ENCODE measurements around the gene RASA2. TPM values are rescaled to one million over a fixed set of nuclear protein-coding genes. Genes with fewer than 3 reads are reported as not detected.
"Not testable (repeated sequence)": the region's sequence is repeated elsewhere in the genome, so short reads cannot be mapped to it uniquely, and the experiment has no call there.

The RASA2 gene
- polyA plus RNA-seq, 1 donor, result 9.8 TPM

GRCh38 chr3:141493184-141493583, 6.4 kb downstream of the RASA2 start:
- DNase-seq (ENCODE audit: low read depth), result no peak

DNA sequence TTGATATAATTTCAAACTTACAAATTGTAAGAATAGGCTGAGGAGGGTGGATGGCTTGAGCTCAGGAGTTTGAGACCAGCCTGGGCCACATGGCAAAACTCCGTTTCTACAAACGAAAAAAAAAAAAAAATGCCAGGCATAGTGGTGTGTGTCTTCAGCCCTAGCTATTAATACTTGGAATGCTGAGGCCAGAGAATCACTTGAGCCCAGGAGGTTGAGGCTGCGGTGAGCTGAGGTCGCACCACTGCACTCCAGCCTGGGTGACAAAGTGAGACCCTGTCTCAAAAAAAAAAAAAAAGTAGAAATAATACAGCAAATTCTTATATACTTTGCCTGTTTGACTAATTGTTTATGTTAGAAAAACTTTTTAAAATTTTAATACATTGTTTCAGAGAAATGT, 10.8 kb downstream of the RASA2 start:
- DNase-seq (ENCODE audit: low read depth), result not testable (repeated sequence)

- DNase-seq (ENCODE audit: low read depth), result no peak
Measured at GRCh38 chr3:141498598-141499223, 11.9 kb downstream of the RASA2 start.

DNA sequence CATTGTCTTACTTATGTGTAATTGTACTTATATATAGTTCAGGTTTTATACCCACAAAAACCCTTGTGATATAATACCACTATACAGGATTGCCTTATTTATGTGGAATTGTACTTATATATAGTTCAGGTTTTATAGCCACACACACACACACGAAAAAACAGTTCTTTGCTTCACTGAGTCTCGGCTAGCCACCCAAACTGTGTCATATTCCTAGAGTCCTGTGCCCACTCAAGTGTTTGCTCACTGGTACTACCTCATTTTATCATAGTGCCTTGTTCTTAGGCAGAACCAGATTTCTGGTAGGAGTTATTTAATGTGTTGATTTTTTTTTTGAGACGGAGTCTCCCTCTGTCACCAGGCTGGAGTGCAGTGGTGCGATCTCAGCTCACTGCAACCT, 12.5 kb downstream of the RASA2 start:
- DNase-seq (ENCODE audit: low read depth), result no peak

GRCh38 chr3:141499965-141500364, 13.1 kb downstream of the RASA2 start:
- no peak for DNase-seq (ENCODE audit: low read depth)

DNA sequence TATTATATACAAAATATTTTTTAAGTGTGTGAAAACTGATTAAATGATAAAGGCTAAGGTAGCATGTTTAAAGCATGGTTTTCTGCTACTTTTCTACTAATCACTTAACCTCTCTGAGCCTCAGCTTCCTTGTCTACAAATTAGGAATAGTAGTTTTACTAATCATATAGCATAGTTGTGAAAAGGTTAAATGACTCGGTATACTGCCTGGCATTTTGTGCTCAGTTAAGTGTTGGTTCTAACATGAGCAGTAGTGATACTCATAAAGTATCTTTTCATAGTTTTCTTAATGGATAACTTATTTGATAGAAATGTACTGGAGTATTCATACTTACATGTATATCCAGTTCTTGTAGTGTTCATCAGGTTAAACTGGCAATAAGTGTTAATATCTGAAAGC, 13.6 kb downstream of the RASA2 start:
- DNase-seq (ENCODE audit: low read depth), result no peak

- no peak for DNase-seq (ENCODE audit: low read depth)
Measured at GRCh38 chr3:141505166-141505565, 18.3 kb downstream of the RASA2 start.

DNA sequence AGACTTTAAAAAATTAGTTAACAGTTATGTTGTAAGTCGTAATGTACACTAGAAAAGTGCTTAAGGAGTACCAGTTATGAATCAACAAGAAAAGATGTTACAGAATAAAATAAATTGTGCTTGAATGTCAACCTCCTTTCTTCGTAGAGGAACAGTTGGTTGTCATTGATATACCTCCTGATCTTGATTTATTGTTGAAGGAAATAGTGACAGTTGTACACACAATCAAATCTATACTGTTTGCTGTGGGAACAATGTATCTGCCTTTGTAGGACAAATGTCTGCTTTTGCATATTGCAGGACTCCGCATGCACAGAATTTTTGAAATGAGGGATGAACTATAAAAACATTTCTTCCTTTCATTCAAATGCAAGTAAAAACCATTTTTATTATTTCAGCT, 19.2 kb downstream of the RASA2 start:
- no peak for DNase-seq (ENCODE audit: low read depth)

DNA sequence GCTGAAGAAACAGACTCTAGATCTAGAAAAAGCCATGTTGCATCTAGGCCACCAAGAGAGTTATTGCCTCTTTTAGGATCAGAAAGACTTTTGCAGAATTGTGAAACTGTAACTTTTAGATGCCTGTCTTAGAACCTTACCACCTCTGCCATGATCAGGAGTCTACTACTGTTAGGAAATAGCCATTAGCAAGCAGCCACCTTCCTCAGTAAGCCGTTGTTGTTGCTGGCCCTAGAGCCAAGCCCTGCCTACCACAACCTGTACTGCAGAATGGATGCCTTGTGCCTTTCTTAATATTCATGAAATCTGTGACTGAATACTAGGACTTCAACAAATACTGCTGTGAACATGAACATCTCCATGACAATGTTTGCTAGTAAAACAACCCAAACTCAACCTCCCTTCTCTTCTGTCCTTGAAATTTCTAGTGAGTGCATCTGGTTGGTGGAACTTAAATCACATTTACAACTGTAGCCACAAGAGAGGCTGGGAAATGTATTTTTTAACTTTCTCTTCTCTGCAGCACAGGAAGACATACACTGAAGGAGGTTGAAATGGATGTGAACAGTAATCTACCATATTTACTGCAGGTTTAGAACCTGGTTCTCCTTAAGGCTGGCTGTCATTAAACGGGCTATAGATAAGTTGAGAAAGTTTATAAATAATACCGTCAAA, 20.7 kb downstream of the RASA2 start:
- no peak for DNase-seq (ENCODE audit: low read depth)

DNA sequence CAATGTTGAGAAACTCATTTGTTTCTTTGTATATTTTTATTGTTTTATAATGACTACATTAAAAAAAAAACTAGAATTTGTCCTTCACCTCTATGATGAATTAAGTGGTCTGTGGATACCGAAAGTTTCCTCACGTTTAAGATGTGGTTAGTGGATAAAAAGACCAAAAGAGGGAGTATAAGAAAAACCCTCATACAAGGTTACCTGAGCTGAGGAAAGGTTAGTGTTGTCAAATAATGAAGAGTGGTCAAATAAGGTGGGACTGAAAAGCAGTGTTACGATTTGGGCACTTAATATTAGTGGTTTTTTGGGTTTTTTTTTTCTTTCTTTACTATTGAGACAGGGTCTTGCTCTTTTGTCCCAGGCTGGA, 21.2 kb downstream of the RASA2 start:
- DNase-seq (ENCODE audit: low read depth), result no peak

DNA sequence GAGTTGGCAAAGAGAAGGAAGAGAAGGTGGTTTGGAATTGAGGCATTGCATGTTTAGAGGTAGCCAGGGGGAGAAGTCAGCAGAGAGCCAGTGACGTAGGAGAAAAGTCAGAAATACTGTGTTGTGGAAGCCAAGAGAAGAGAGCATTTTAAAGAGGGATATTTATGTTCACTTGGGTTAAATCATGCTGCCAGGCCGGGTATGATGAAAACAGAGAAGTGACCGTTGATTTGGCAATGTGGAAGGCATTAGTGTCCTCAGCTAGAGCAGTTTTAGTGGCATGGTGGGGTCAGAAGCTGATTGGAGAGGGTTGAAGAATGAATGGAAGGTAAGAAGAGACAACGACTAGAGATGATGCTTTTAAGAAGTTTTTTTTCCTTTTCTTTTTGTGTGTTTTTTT, 24.5 kb downstream of the RASA2 start:
- DNase-seq (ENCODE audit: low read depth), result no peak

- no peak for DNase-seq (ENCODE audit: low read depth)
Measured at GRCh38 chr3:141514382-141514781, 27.6 kb downstream of the RASA2 start.

GRCh38 chr3:141519587-141519986, 32.8 kb downstream of the RASA2 start:
- DNase-seq (ENCODE audit: low read depth), result no peak

DNA sequence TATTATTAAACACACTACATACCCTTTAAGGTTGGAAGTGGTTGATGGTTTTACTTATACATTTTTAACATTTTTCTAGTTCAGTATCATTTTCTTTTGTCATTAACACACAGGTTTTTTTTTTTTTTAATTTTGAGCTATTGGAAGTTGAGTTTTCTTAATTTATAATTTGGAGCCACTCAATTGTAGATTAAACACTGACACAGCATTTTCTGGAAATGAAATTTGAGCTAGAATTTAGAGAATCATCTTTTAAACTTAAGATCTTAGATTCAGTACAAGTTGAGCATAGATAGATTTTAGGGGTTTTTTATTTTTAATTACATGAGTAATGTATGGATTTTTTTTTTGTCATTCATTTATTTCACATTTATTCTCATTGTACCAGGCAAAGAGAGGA, 35.0 kb downstream of the RASA2 start:
- no peak for DNase-seq (ENCODE audit: low read depth)

- no peak for DNase-seq (ENCODE audit: low read depth)
Measured at GRCh38 chr3:141523615-141524375, 37.0 kb downstream of the RASA2 start.

DNA sequence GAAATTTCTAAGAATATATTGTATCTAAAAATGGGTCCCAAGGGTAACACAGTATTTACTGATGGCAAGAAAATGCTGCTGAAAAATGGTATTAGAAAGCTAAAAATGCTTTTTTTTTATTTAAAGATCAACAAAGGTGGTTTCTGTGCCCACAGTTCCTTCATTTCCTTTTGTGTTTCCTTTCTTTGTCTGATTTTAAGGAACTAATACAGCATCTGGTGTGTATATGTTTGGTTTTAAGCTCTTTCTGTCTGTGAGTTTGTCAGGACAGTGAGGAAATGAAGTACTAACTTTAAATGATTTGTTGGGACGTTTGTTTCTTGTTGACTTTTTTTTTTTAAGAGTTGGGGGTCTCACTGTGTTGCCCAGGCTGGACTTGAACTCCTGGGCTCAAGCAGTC, 38.2 kb downstream of the RASA2 start:
- DNase-seq (ENCODE audit: low read depth), result no peak

- no peak for DNase-seq (ENCODE audit: low read depth)
Measured at GRCh38 chr3:141525814-141526213, 39.0 kb downstream of the RASA2 start.

GRCh38 chr3:141526709-141527108, 39.9 kb downstream of the RASA2 start:
- no peak for DNase-seq (ENCODE audit: low read depth)

DNA sequence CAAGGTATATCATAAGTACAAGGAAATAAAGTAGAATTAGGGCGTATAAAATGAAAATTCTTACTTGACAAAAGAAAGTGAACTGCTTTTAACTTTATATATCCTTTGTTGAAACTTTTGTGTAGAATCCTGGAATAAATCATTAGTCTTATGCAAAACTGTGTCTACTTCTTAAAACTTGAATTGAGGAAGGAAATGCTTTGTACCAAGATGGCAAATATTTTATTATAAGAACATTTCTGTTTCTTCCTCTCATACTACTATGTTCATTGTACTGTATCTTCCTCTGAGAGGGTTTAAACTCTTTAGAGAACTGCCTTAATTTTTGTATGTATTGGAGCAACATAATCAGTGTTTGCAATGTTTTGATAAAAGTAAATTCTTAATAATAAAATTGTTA, 42.0 kb downstream of the RASA2 start:
- no peak for DNase-seq (ENCODE audit: low read depth)

- no peak for DNase-seq (ENCODE audit: low read depth)
Measured at GRCh38 chr3:141529256-141529655, 42.4 kb downstream of the RASA2 start.

DNA sequence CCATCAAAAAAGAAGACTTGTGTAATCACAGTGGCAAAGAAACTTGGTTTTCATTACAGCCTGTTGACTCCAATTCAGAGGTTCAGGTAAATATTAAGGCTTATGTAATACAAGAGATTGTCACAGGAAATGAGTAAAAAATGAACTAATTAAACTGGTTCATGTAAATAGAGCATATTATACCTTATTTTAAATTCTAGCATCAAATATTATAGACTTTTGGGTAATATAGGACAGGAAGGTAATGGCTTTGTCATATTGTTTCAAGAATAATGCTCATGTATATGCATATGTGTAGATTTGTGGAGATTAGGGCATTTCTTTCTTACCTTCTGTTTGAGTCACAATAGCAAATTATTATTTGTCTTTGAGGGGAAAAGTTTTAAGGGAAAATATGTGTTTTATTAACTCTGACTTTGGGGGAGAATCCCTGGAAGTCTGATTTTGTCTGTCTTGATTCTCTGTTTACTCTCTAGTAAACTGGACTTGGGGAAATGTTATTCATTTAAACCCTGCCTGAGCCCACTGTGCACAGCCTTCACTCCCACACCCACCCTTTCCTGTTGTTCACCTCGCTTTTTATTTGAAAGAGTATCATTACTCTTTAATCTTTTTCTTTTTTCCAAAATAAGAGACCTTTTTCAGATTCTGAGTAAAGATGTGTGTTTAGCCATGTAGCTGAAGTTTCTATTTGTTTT, 43.0 kb downstream of the RASA2 start:
- no peak for DNase-seq (ENCODE audit: low read depth)

DNA sequence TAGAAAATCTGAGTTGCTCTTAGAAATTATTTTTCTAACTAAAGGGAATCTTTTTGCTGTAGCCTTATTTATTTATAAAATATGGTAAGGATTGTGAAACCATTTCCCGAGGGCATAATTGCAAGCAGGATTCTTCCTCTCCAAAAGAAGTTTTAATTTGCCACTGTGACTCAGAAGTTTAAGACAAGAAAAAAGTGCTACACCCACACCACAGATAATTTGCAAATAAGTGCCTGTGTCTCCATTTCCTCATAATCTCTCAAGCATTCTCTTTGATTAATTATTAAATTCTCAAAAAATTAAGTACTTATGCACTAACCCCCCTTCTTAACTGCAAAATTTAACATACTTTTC, 43.6 kb downstream of the RASA2 start:
- DNase-seq (ENCODE audit: low read depth), result no peak

GRCh38 chr3:141532609-141533008, 45.8 kb downstream of the RASA2 start:
- DNase-seq (ENCODE audit: low read depth), result no peak
